NB4 (cell line): ENCODE data around the gene DUS2.

ENCODE experiments used
- DNase-seq: peaks from one replicate; pipeline ENCODE4 v3.0.0; 2010; ENCODE audit warnings: low read depth
- H3K4me3 ChIP-seq: one replicate; pipeline ENCODE4 v1.5.1; 2011; ENCODE audit warnings: mild to moderate bottlenecking, low read depth, low read length, moderate library complexity
- MYC ChIP-seq: IDR thresholded peaks from 2 replicates; pipeline ENCODE4 v1.6.1; 2011; ENCODE audit warnings: low read depth, low read length
- POLR2A ChIP-seq: IDR thresholded peaks from 2 replicates; pipeline ENCODE4 v1.6.1; 2011; ENCODE audit warnings: mild to moderate bottlenecking; ENCODE audit not compliant: insufficient read length; ENCODE audit errors: extremely low read depth
- TF ChIP-seq, protein P1 (sequence below): IDR thresholded peaks from one replicate; pipeline ENCODE4 v1.5.1; 2012; ENCODE audit warnings: low read depth, low read length
- TF ChIP-seq, protein P2 (sequence below): IDR thresholded peaks from 2 replicates; pipeline ENCODE4 v1.6.1; 2011; ENCODE audit warnings: low read depth, low read length

Gene DUS2

DNA sequence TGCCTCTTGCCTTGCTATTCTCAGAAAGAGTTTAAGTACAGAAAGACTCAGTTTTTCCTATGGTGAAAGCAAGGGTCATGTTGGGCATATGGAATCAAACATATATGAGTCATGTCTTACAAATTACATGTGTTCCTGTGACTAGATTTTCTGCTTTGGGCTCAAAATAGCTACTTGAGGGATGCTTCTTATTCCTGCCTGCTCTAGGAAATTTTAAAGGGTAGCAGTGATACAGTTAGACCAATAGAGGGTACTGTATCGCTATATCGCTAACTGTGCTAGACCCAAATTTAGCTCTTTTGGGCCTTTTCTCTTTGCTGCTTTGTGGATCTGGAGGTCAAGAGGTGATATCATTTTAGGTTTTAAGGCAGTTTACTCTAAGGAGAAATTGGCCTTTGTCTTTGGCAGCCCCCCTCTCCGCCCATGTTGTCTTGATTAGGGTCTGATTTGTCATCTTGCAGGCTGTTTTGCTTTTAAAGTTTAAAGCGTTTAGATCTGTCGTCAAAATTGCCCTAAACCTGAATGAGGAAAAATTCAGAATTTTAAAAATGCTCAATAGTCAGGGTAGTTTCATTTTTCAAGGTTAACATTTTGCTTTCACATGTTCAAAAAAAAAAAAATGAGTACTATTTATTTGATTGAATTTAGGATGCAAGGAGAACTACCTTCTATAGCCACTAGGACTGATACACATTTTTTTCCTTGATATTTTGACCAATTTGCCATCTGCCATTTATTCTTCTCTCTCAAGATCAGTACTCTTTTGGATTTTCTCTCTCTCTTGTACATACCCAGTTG is 70.9 kb downstream of the DUS2 start:
- peak; percentile 51 for DNase-seq
- H3K4me3 ChIP-seq: no peak overlapping the region
- TF ChIP-seq, protein P1, sequence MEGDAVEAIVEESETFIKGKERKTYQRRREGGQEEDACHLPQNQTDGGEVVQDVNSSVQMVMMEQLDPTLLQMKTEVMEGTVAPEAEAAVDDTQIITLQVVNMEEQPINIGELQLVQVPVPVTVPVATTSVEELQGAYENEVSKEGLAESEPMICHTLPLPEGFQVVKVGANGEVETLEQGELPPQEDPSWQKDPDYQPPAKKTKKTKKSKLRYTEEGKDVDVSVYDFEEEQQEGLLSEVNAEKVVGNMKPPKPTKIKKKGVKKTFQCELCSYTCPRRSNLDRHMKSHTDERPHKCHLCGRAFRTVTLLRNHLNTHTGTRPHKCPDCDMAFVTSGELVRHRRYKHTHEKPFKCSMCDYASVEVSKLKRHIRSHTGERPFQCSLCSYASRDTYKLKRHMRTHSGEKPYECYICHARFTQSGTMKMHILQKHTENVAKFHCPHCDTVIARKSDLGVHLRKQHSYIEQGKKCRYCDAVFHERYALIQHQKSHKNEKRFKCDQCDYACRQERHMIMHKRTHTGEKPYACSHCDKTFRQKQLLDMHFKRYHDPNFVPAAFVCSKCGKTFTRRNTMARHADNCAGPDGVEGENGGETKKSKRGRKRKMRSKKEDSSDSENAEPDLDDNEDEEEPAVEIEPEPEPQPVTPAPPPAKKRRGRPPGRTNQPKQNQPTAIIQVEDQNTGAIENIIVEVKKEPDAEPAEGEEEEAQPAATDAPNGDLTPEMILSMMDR: peak; percentile 47
- no peak for TF ChIP-seq MYC

DNA sequence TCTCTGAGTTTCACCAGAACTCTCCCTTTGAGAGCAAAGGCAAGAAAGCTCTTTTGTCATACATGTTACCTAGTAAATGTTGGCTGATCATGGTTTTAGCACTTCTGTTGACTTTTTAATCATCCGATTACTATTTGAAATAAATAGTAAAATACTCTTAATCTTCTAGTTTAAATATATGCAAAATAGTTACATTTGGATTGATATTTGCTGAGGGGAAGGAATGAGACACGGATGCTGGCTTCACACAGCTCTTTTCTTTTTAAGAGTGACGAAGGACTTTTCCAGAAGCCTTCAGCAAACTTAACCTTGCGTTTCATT is 71.5 kb downstream of the DUS2 start:
- H3K4me3 ChIP-seq: no peak overlapping the region
- DNase-seq: no peak
- no peak for TF ChIP-seq POLR2A
- no peak for TF ChIP-seq MYC
- TF ChIP-seq, protein P1: no peak
- TF ChIP-seq, protein P2, sequence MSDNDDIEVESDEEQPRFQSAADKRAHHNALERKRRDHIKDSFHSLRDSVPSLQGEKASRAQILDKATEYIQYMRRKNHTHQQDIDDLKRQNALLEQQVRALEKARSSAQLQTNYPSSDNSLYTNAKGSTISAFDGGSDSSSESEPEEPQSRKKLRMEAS: no peak

DNA sequence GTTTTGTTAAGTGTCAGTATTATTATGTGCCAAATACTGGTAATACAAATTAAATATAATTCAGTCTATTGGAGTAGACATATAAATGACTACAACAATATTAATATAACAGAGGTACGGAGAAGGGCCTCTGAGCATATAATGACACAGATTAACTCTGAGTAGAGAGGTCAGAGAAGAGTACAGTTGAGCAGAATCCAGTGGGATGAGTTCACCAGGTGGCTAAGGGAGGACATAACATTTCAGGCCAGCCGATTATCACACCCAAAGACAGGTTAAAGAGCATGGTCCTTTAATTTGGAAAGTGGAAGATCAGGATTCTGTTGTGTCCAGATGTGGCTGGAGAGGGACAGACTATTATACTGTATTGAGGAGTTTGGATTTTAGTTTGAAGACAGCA is 73.4 kb downstream of the DUS2 start:
- no peak overlapping the region for H3K4me3 ChIP-seq
- TF ChIP-seq MYC: no peak
- TF ChIP-seq, protein P2: no peak
- TF ChIP-seq, protein P1: no peak
- TF ChIP-seq POLR2A: no peak
- no peak for DNase-seq

DNA sequence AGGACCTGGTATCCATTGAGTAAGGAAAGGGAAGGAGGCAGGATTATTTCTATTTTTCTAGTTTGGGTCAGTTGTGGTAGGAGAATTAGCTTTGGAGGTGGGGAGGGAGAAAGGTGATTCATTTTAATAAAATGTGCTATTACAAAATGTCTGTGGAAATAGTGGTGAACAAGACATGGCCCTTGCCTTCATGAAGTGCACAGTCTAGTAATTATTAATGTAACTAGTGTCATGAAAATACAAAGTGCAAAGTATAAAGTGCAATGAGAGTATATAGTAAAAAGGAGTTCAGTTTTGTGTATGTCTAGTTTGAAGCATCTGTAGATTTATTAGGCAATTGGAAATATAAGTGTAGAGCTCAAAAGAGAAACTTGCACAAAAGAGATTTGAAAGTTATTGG is 74.0 kb downstream of the DUS2 start:
- no peak for DNase-seq
- TF ChIP-seq, protein P1: no peak
- TF ChIP-seq POLR2A: no peak
- TF ChIP-seq, protein P2: no peak
- TF ChIP-seq MYC: no peak

DNA sequence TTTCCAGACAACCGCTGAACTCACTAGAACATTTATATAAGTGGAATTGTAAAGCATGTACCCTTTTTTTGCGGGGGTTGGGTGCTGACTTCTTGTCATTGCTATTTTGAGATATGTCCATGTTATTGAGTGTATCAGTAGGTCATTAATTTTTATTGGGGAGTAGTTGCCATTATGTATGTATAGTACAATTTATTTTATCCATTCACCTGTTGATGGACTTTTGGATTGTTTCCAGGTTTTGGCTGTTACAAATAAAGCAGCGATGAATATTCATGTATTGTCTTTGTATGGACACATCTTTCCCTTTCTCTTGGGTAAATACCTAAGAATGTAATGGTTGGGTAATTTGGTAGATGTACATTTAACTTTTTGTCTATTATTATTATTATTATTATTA is 74.8 kb downstream of the DUS2 start:
- DNase-seq: no peak
- TF ChIP-seq, protein P1: no peak
- TF ChIP-seq, protein P2: no peak
- TF ChIP-seq POLR2A (no peak), MYC (no peak)
- no peak overlapping the region for H3K4me3 ChIP-seq

More for the DNA sequence above, 74.0 kb downstream of the DUS2 start:
- no peak overlapping the region for H3K4me3 ChIP-seq

DNA sequence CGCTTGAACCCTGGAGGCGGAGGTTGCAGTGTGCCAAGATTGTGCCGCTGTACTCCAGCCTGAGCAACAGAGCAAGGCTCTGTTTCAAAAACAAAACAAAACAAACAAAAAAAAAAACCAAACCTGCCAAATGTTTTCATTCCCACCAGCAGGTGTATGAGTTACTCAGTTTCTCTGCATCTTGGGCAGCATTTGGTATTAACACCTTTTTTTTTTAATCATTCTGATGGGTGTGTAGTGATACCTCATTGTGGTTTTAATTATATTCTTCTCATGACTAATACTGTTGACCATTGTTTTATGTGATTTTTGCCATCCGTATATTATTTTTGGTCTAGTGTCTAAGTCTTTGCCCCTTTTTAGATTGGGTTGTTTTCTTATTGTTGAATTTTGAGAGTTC is 77.4 kb downstream of the DUS2 start:
- TF ChIP-seq, protein P1: no peak
- no peak overlapping the region for H3K4me3 ChIP-seq
- no peak for DNase-seq
